KMS-11 (cell line): Measurements from ENCODE around the gene SPTLC3.

Experiments used
- H2AFZ ChIP-seq: fragments of 200-600 bp; sonication (generic); 2 replicates; pipeline ENCODE4 v1.6.1; 2016; ENCODE audit warnings: antibody characterized with exemption, mixed run types, low read depth
- H3K27ac ChIP-seq: fragments of 200-600 bp; sonication (generic); 2 replicates; pipeline ENCODE4 v1.6.1; 2016; ENCODE audit warnings: mild to moderate bottlenecking, mixed run types
- H3K27me3 ChIP-seq: fragments of 200-600 bp; sonication (generic); 2 replicates; pipeline ENCODE4 v1.6.1; 2017; ENCODE audit warnings: mild to moderate bottlenecking, low read depth, mixed run types, moderate library complexity; ENCODE audit not compliant: insufficient read depth
- H3K36me3 ChIP-seq: fragments of 200-600 bp; sonication (generic); 2 replicates; pipeline ENCODE4 v1.6.1; 2017; ENCODE audit warnings: mild to moderate bottlenecking, mixed run types; ENCODE audit not compliant: insufficient read depth
- H3K4me1 ChIP-seq: fragments of 200-600 bp; sonication (generic); 2 replicates; pipeline ENCODE4 v1.6.1; 2016; ENCODE audit warnings: mild to moderate bottlenecking, low read depth, mixed run types; ENCODE audit not compliant: poor library complexity, severe bottlenecking
- H3K4me2 ChIP-seq: fragments of 200-600 bp; sonication (generic); 2 replicates; pipeline ENCODE4 v1.7.0; 2016; ENCODE audit warnings: mild to moderate bottlenecking, mixed run types
- H3K4me3 ChIP-seq: fragments of 200-600 bp; sonication (generic); IDR thresholded peaks from 2 replicates; pipeline ENCODE4 v1.6.1; 2017; ENCODE audit warnings: low read depth, low read length, mixed read lengths; ENCODE audit not compliant: insufficient read depth
- H3K79me2 ChIP-seq: fragments of 200-600 bp; sonication (generic); 2 replicates; pipeline ENCODE4 v1.6.1; 2016; ENCODE audit warnings: low read depth, mixed run types; ENCODE audit not compliant: insufficient read depth
- H3K9ac ChIP-seq: fragments of 200-600 bp; sonication (generic); 2 replicates; pipeline ENCODE4 v1.6.1; 2016; ENCODE audit warnings: mild to moderate bottlenecking, mixed run types
- H4K20me1 ChIP-seq: fragments of 200-600 bp; sonication (generic); 2 replicates; pipeline ENCODE4 v1.6.1; 2016; ENCODE audit warnings: mild to moderate bottlenecking, mixed run types; ENCODE audit not compliant: insufficient read depth
- CTCF ChIP-seq: fragments of 200-600 bp; sonication (generic); conservative IDR thresholded peaks from 2 replicates; pipeline ENCODE4 v1.6.1; 2017; ENCODE audit warnings: low read depth, mild to moderate bottlenecking, antibody characterized with exemption, low read length, moderate library complexity, mixed read lengths

The SPTLC3 gene

GRCh38 chr20:13002251-13002650 is 6.5 kb upstream of the SPTLC3 start:
- Histone ChIP-seq H3K27ac (no peak overlapping the region), H3K4me1 (no peaks in the 10 kb centered on the region), H3K4me3 (no peak overlapping the region), H3K36me3 (no peaks in the 10 kb centered on the region), H3K9ac (no peak overlapping the region), H3K4me2 (no peak overlapping the region), H2AFZ (no peak overlapping the region), H3K27me3 (no peaks in the 10 kb centered on the region), H4K20me1 (no peaks in the 10 kb centered on the region), H3K79me2 (no peaks in the 10 kb centered on the region)
- no peak for TF ChIP-seq CTCF

GRCh38 chr20:13006825-13007224 is 1.9 kb upstream of the SPTLC3 start:
- Histone ChIP-seq H3K27me3 (no peaks in the 10 kb centered on the region), H4K20me1 (no peaks in the 10 kb centered on the region), H3K4me3 (no peak overlapping the region), H3K36me3 (no peaks in the 10 kb centered on the region), H3K4me2 (no peak overlapping the region), H2AFZ (no peak overlapping the region), H3K4me1 (peaks cover 25% of the 10 kb centered on the region), H3K9ac (no peak overlapping the region), H3K27ac (no peak overlapping the region), H3K79me2 (no peaks in the 10 kb centered on the region)
- TF ChIP-seq CTCF: no peak

GRCh38 chr20:13007596-13007995 is 1.2 kb upstream of the SPTLC3 start:
- no peaks in the 10 kb centered on the region for H3K27me3 ChIP-seq
- no peaks in the 10 kb centered on the region for H3K36me3 ChIP-seq
- H2AFZ ChIP-seq: no peak overlapping the region
- no peak overlapping the region for H3K27ac ChIP-seq
- H3K4me2 ChIP-seq: no peak overlapping the region
- no peak for TF ChIP-seq CTCF
- peaks cover 25% of the 10 kb centered on the region for H3K4me1 ChIP-seq
- H3K4me3 ChIP-seq: no peak overlapping the region
- H3K79me2 ChIP-seq: no peaks in the 10 kb centered on the region
- H3K9ac ChIP-seq: no peak overlapping the region
- no peaks in the 10 kb centered on the region for H4K20me1 ChIP-seq

- TF ChIP-seq CTCF: no peak
- Histone ChIP-seq H3K4me1 (peaks cover 25% of the 10 kb centered on the region), H3K4me3 (no peak overlapping the region), H3K4me2 (peak overlapping the region; percentile 54), H3K9ac (no peak overlapping the region), H2AFZ (peak overlapping the region; percentile 55), H3K27me3 (no peaks in the 10 kb centered on the region), H4K20me1 (no peaks in the 10 kb centered on the region), H3K36me3 (no peaks in the 10 kb centered on the region), H3K79me2 (no peaks in the 10 kb centered on the region), H3K27ac (peak overlapping the region; percentile 28; the same call in 1 of the 2 replicates)
Observed at GRCh38 chr20:13009682-13010406, 1.1 kb downstream of the SPTLC3 start.
